HEK293 (cell line): ENCODE measurements around the gene DOK3.
A peak's percentile ranks its signal among the peaks of the same experiment; 100 is the strongest.

ENCODE experiments used
- CTCF ChIA-PET: fragments of 350-600 bp; formaldehyde crosslinking; extraction: SDS; loops from one replicate; lab custom pipeline; 2021; ENCODE audit warnings: antibody characterized with exemption; lab: Yijun Ruan, JAX
- POLR2A ChIA-PET: fragments of 300-600 bp; formaldehyde crosslinking; extraction: SDS; loops from one replicate; lab custom pipeline; 2020; ENCODE audit warnings: antibody characterized with exemption, inconsistent platforms; lab: Yijun Ruan, JAX
- H3K27ac ChIP-seq: fragments of 200-500 bp; sonication (Bioruptor generic); 2 replicates; pipeline ENCODE4 v1.5.1; 2014; ENCODE audit warnings: low read depth, low read length, control low read depth, inconsistent platforms; ENCODE audit errors: extremely low read depth
- H3K36me3 ChIP-seq, 2 experiments: fragments of 200-500 bp in 1 of 2; sonication (Bioruptor generic) in 1 of 2; 1 replicate in 1 of 2; 2 replicates in 1 of 2; pipeline ENCODE4 v1.5.1; 2014 to 2017; ENCODE audit warnings: inconsistent platforms in 2 of 2, low read length in 2 of 2; ENCODE audit not compliant: control insufficient read depth in 2 of 2, insufficient read depth in 1 of 2
- H3K4me1 ChIP-seq: fragments of 200-500 bp; sonication (Bioruptor generic); 2 replicates; pipeline ENCODE4 v1.5.1; 2014; ENCODE audit warnings: mild to moderate bottlenecking, low read length, inconsistent platforms; ENCODE audit not compliant: control insufficient read depth, insufficient read depth
- H3K4me3 ChIP-seq: 2 replicates; pipeline ENCODE4 v1.5.1; 2011; ENCODE audit warnings: low read depth, mild to moderate bottlenecking, control low read depth, low read length, moderate library complexity
- H3K9me3 ChIP-seq: fragments of 200-500 bp; sonication (Bioruptor generic); 2 replicates; pipeline ENCODE4 v1.5.1; 2014; ENCODE audit warnings: low read depth, low read length, inconsistent platforms; ENCODE audit not compliant: control insufficient read depth, insufficient read depth
- BCL11A ChIP-seq: fragments of 450-650 bp; formaldehyde crosslinking; IDR thresholded peaks from 2 replicates; pipeline ENCODE4 v1.5.1; 2016; ENCODE audit warnings: low read depth, missing biosample characterization, missing genetic modification characterization
- GLIS2 ChIP-seq: fragments of 450-650 bp; formaldehyde crosslinking; IDR thresholded peaks from 2 replicates; pipeline ENCODE4 v1.5.1; 2016; ENCODE audit warnings: missing biosample characterization, missing genetic modification characterization
- HOXC10 ChIP-seq: sonication (generic); formaldehyde crosslinking; IDR thresholded peaks from 2 replicates; pipeline ENCODE4 v1.8.1; 2023; ENCODE audit warnings: mild to moderate bottlenecking, missing genetic modification reagents
- KLF1 ChIP-seq: fragments of 450-650 bp; formaldehyde crosslinking; IDR thresholded peaks from 2 replicates; pipeline ENCODE4 v1.5.1; 2016; ENCODE audit warnings: missing biosample characterization, missing genetic modification characterization
- PRDM1 ChIP-seq: fragments of 450-650 bp; formaldehyde crosslinking; IDR thresholded peaks from 2 replicates; pipeline ENCODE4; 2016; ENCODE audit warnings: missing biosample characterization, missing genetic modification characterization
- PRDM4 ChIP-seq: fragments of 450-650 bp; formaldehyde crosslinking; IDR thresholded peaks from 2 replicates; pipeline ENCODE4 v1.5.1; 2017; ENCODE audit warnings: missing biosample characterization, missing genetic modification characterization
- SP7 ChIP-seq: fragments of 450-650 bp; formaldehyde crosslinking; IDR thresholded peaks from 2 replicates; pipeline ENCODE4 v1.5.1; 2016; ENCODE audit warnings: missing biosample characterization, missing genetic modification characterization
- ZBTB17 ChIP-seq: fragments of 450-650 bp; formaldehyde crosslinking; IDR thresholded peaks from 2 replicates; pipeline ENCODE4 v1.5.1; 2016; ENCODE audit warnings: missing biosample characterization, missing genetic modification characterization
- ZBTB6 ChIP-seq: fragments of 450-650 bp; formaldehyde crosslinking; IDR thresholded peaks from 2 replicates; pipeline ENCODE4 v1.5.1; 2017; ENCODE audit warnings: missing biosample characterization, missing genetic modification characterization
- ZFHX2 ChIP-seq: fragments of 450-650 bp; formaldehyde crosslinking; conservative IDR thresholded peaks from 2 replicates; pipeline ENCODE4 v1.5.1; 2016; ENCODE audit warnings: missing biosample characterization, missing genetic modification characterization
- ZNF214 ChIP-seq: fragments of 450-650 bp; formaldehyde crosslinking; IDR thresholded peaks from 2 replicates; pipeline ENCODE4 v1.5.1; 2017; ENCODE audit warnings: missing biosample characterization, mild to moderate bottlenecking, missing genetic modification characterization, borderline replicate concordance
- ZNF24 ChIP-seq: fragments of 450-650 bp; formaldehyde crosslinking; IDR thresholded peaks from 2 replicates; pipeline ENCODE4 v1.5.1; 2016; ENCODE audit warnings: missing biosample characterization, missing genetic modification characterization
- ZNF335 ChIP-seq: fragments of 450-650 bp; formaldehyde crosslinking; conservative IDR thresholded peaks from 2 replicates; pipeline ENCODE4 v1.5.1; 2016; ENCODE audit warnings: missing biosample characterization, missing genetic modification characterization
- ZNF341 ChIP-seq: fragments of 450-650 bp; formaldehyde crosslinking; IDR thresholded peaks from 2 replicates; pipeline ENCODE4; 2016; ENCODE audit warnings: low read depth, missing biosample characterization, missing genetic modification characterization
- ZNF600 ChIP-seq: fragments of 450-650 bp; formaldehyde crosslinking; IDR thresholded peaks from 2 replicates; pipeline ENCODE4 v1.5.1; 2016; ENCODE audit warnings: missing biosample characterization, missing genetic modification characterization
- ZNF629 ChIP-seq: fragments of 450-650 bp; formaldehyde crosslinking; IDR thresholded peaks from 2 replicates; pipeline ENCODE4 v1.5.1; 2017; ENCODE audit warnings: missing biosample characterization, missing genetic modification characterization
- ZNF658 ChIP-seq: fragments of 450-650 bp; formaldehyde crosslinking; IDR thresholded peaks from 2 replicates; pipeline ENCODE4; 2016; ENCODE audit warnings: missing biosample characterization, missing genetic modification characterization
- ZNF707 ChIP-seq: fragments of 450-650 bp; formaldehyde crosslinking; IDR thresholded peaks from 2 replicates; pipeline ENCODE4 v1.5.1; 2016; ENCODE audit warnings: missing biosample characterization, missing genetic modification characterization
- ZNF76 ChIP-seq: fragments of 450-650 bp; formaldehyde crosslinking; IDR thresholded peaks from 2 replicates; pipeline ENCODE4; 2016; ENCODE audit warnings: low read depth, missing biosample characterization, missing genetic modification characterization, borderline replicate concordance
- ZXDB ChIP-seq: fragments of 450-650 bp; formaldehyde crosslinking; IDR thresholded peaks from 2 replicates; pipeline ENCODE4 v1.5.1; 2016; ENCODE audit warnings: missing biosample characterization, missing genetic modification characterization
- TF ChIP-seq, protein P1 (sequence below): fragments of 450-650 bp; formaldehyde crosslinking; IDR thresholded peaks from 2 replicates; pipeline ENCODE4 v1.5.1; 2017; ENCODE audit warnings: missing biosample characterization, missing genetic modification characterization
- TF ChIP-seq, protein P2 (sequence below): fragments of 450-650 bp; formaldehyde crosslinking; IDR thresholded peaks from 2 replicates; pipeline ENCODE4 v1.5.1; 2016; ENCODE audit warnings: missing biosample characterization, missing genetic modification characterization
- TF ChIP-seq, protein P3 (sequence below): fragments of 450-650 bp; formaldehyde crosslinking; IDR thresholded peaks from 2 replicates; pipeline ENCODE4 v1.5.1; 2016; ENCODE audit warnings: missing biosample characterization, missing genetic modification characterization
- TF ChIP-seq, protein P4 (sequence below): fragments of 450-650 bp; formaldehyde crosslinking; IDR thresholded peaks from 2 replicates; pipeline ENCODE4 v1.5.1; 2016; ENCODE audit warnings: missing biosample characterization, missing genetic modification characterization, low read depth

The DOK3 gene

DNA sequence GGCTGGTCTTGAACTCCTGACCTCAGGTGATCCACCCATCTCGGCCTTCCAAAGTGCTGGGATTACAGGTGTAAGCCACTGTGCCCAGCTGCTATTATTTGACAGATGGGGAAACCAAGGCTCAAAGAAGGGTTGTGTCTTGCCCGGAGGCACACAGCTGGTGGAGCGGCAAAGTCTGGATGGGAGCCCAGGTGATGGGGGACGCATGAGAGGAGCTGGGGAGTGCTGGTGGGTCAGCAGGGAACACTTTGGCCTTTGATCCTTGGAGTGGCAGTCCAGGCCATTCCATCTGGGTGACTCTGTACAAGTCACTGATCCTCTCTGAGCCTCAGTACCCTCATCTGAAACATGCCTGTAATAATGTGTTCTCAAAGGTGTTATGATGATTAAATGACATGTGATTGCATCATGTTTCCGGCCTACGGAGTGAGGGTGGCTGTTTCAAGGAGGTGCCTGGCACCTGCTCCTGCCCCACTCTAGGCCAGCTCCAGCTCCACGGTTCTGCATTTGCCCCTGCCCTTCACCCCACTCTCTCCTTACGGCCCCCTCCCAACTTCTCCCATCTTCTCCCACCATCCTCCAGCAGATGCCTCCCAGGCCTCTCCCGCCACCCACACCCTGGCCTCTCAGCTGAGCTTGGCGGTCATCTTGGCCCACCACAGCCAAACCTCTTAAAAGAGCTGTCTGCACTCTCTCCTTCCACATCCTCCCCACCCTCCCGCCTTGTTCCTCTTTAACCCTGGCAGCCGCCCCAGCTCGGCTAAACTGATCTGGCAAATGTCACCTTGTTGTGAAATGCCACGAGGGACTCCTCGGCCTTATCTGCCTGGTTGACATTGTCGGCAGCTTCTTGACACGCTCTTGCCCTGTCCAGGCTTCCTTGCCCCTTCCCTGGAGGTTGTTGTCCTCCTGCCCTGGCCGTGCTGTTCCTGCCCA lies 30.6 kb downstream of the DOK3 start:
- POLR2A ChIA-PET, result interaction anchor here (1.1 to 8.1 kb wide), 5 partner anchors 10 to 108 kb away, joined by 4 to 106 read pairs (median 7); partner anchors contain the start of gene PDLIM7
- H3K4me3 ChIP-seq, result no peak overlapping the region
- CTCF ChIA-PET, result interaction anchor here (0.5 to 2.8 kb wide), 5 partner anchors 13 to 364 kb away, joined by 3 to 11 read pairs (median 4); no protein-coding TSS in a partner anchor
- no peaks in the 10 kb centered on the region for H3K9me3 ChIP-seq
- H3K27ac ChIP-seq, result no peak overlapping the region
- no peaks in the 10 kb centered on the region; the same call in 1 of the 2 replicates for H3K4me1 ChIP-seq
- H3K36me3 ChIP-seq, result peaks cover 0 to 21% of the 10 kb centered on the region in 2 experiments; a peak in 1 of 3 replicates
- no peak for TF ChIP-seq ZNF707
- no peak for TF ChIP-seq ZXDB (tag by site-specific recombination)
- TF ChIP-seq PRDM4 (tag by site-specific recombination), result peak; percentile 94
- TF ChIP-seq ZNF76 (tag by site-specific recombination), result peak; percentile 41; the same call in 1 of the 2 replicates
- TF ChIP-seq SP7 (tag by site-specific recombination), result 0 out of 2 replicates have a peak, but pooled peaks have one; percentile 36
- 0 out of 2 replicates have a peak, but pooled peaks have one; percentile 50 for TF ChIP-seq ZNF341 (tag by site-specific recombination)
- TF ChIP-seq BCL11A (tag by site-specific recombination), result no peak
- TF ChIP-seq HOXC10 (CRISPR knock-in tag), result no peak
- TF ChIP-seq ZNF335 (tag by site-specific recombination), result 0 out of 2 replicates have a peak, but pooled peaks have one; percentile 24
- 0 out of 2 replicates have a peak, but pooled peaks have one; percentile 20 for TF ChIP-seq ZNF629 (tag by site-specific recombination)
- TF ChIP-seq PRDM1, result no peak
- no peak for TF ChIP-seq KLF1 (tag by site-specific recombination)
- TF ChIP-seq, protein P1, sequence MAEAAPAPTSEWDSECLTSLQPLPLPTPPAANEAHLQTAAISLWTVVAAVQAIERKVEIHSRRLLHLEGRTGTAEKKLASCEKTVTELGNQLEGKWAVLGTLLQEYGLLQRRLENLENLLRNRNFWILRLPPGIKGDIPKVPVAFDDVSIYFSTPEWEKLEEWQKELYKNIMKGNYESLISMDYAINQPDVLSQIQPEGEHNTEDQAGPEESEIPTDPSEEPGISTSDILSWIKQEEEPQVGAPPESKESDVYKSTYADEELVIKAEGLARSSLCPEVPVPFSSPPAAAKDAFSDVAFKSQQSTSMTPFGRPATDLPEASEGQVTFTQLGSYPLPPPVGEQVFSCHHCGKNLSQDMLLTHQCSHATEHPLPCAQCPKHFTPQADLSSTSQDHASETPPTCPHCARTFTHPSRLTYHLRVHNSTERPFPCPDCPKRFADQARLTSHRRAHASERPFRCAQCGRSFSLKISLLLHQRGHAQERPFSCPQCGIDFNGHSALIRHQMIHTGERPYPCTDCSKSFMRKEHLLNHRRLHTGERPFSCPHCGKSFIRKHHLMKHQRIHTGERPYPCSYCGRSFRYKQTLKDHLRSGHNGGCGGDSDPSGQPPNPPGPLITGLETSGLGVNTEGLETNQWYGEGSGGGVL (tag by site-specific recombination), result peak; percentile 81
- 0 out of 2 replicates have a peak, but pooled peaks have one; percentile 32 for TF ChIP-seq ZNF24 (tag by site-specific recombination)
- TF ChIP-seq ZNF600 (tag by site-specific recombination), result peak; percentile 70
- TF ChIP-seq GLIS2 (tag by site-specific recombination), result 0 out of 2 replicates have a peak, but pooled peaks have one; percentile 19
- TF ChIP-seq ZFHX2 (tag by site-specific recombination), result peak; percentile 87
- no peak for TF ChIP-seq ZNF658 (tag by site-specific recombination)
- TF ChIP-seq, protein P2, sequence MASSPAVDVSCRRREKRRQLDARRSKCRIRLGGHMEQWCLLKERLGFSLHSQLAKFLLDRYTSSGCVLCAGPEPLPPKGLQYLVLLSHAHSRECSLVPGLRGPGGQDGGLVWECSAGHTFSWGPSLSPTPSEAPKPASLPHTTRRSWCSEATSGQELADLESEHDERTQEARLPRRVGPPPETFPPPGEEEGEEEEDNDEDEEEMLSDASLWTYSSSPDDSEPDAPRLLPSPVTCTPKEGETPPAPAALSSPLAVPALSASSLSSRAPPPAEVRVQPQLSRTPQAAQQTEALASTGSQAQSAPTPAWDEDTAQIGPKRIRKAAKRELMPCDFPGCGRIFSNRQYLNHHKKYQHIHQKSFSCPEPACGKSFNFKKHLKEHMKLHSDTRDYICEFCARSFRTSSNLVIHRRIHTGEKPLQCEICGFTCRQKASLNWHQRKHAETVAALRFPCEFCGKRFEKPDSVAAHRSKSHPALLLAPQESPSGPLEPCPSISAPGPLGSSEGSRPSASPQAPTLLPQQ (tag by site-specific recombination), result peak; percentile 30; the same call in 1 of the 2 replicates
- TF ChIP-seq ZNF214 (tag by site-specific recombination), result no peak
- peak; percentile 55 for TF ChIP-seq ZBTB17 (tag by site-specific recombination)
- TF ChIP-seq, protein P3, sequence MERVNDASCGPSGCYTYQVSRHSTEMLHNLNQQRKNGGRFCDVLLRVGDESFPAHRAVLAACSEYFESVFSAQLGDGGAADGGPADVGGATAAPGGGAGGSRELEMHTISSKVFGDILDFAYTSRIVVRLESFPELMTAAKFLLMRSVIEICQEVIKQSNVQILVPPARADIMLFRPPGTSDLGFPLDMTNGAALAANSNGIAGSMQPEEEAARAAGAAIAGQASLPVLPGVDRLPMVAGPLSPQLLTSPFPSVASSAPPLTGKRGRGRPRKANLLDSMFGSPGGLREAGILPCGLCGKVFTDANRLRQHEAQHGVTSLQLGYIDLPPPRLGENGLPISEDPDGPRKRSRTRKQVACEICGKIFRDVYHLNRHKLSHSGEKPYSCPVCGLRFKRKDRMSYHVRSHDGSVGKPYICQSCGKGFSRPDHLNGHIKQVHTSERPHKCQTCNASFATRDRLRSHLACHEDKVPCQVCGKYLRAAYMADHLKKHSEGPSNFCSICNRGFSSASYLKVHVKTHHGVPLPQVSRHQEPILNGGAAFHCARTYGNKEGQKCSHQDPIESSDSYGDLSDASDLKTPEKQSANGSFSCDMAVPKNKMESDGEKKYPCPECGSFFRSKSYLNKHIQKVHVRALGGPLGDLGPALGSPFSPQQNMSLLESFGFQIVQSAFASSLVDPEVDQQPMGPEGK (tag by site-specific recombination), result peak; percentile 71
- TF ChIP-seq, protein P4, sequence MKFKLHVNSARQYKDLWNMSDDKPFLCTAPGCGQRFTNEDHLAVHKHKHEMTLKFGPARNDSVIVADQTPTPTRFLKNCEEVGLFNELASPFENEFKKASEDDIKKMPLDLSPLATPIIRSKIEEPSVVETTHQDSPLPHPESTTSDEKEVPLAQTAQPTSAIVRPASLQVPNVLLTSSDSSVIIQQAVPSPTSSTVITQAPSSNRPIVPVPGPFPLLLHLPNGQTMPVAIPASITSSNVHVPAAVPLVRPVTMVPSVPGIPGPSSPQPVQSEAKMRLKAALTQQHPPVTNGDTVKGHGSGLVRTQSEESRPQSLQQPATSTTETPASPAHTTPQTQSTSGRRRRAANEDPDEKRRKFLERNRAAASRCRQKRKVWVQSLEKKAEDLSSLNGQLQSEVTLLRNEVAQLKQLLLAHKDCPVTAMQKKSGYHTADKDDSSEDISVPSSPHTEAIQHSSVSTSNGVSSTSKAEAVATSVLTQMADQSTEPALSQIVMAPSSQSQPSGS (tag by site-specific recombination), result 0 out of 2 replicates have a peak, but pooled peaks have one; percentile 40
- TF ChIP-seq ZBTB6, result peak; percentile 49; the same call in 1 of the 2 replicates
